HG03097 (cell line): ENCODE results near the gene CALML3.

ENCODE experiments used
- ATAC-seq: cut with Tn5 transposase; IDR thresholded peaks from one replicate; pipeline ENCODE4 v1.9.1; 2021; ENCODE audit not compliant: unreplicated experiment, low FRiP score

CALML3 gene

DNA sequence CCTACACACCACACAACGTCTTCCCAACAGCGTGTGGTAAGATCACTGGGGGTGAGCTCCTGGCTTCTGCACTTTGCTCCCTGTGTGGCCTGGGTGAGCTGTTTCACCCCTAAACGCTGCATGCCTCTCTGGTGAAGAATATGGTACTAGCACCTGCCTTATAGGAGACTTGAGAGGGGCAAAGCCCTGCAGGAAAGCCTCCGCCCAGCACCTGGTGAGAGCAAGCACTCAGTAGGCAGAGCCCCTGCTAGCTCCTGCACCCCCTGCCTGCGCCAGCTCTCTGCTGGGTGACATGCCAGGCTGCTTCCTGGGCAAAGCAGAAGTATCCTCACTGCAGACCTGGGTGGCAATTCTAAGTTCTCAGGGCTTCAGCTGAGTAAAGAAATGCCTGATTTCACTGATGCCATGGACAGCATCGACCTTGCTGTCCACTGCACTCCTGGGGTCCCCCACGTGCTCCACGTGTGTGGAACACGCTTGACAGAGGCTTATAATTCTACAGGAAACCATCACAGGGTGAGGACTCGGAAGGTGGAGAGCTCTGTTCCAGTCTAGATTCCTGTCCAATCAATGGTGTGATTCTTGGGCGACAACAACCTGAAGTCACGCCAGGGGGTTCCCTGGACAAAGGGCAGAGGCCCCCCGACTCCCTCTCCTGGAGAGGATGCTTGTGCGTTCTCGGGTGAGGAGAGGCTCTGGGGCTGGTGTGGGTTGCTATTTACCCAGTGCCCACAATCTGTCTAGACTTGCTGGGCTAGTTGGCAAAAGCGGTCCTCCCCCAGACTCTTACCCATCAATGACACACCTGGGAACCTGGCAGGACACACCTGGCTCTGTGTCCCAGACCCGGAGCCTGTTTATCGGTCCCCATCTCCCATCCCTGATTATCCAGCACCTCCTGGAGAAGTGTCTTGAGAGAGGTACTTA lies 20.4 kb upstream of the CALML3 start:
- no peak for ATAC-seq

DNA sequence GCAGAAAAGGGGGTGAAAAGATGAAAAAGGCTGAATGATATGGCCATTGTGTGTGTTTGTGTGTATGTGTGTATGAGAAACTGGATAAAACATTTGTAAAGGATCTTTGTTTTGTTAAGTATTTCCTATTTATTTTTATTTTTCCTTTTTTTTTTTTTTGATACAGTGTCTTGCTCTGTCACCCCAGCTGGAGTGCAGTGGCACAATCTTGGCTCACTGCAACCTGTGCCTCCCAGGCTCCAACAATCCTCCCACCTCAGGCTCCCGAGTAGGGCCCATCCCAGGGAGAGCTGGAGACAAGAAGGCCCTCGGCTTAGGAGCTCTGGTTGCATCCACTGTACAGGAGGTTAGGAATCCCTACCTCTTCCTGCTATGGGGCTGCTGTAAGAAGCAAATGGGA lies 18.5 kb upstream of the CALML3 start:
- ATAC-seq: no peak

DNA sequence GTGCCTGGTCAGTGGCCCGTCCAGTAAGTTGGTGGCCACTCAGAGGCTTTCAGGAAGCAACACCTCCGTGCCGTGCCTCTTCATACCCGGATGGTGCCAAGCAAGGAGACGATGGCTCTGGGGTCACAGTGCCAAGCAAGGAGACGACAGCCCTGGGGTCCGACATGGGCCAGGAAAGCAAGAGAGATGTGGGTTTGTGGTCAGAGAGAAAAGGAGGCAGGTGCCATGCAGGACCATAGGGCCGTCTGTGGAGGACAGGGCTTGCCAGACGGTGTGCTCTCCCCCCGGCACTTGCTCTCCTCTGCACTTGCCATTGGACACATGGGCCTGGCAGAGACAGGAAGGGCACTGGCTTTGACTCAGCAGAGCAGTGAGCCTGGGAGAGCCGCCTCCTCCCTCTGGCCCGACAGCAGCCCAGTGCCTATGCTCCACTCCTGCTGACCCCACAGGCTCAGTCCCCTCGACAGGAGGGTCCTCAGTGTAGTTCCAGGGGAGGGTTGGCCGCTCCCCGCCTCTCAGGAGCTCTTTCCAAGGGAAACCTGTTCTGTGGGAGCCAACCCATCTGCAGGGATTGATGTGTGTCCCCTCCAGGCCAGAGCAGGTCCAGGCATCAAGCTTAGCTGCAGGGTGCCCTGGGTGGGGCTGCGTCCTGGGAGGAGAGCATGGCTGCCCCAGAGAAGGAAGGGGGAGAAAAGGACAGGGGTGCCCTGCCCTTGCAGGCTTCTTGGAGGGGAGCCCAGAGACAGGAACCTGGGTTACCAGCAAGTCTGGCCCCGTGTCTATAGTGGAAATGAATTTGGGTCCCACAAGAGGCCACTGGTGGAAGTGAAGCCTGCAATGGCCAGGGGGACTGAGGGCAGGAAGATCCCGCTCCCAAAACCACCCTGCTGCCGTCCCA lies 17.8 kb upstream of the CALML3 start:
- no peak for ATAC-seq

DNA sequence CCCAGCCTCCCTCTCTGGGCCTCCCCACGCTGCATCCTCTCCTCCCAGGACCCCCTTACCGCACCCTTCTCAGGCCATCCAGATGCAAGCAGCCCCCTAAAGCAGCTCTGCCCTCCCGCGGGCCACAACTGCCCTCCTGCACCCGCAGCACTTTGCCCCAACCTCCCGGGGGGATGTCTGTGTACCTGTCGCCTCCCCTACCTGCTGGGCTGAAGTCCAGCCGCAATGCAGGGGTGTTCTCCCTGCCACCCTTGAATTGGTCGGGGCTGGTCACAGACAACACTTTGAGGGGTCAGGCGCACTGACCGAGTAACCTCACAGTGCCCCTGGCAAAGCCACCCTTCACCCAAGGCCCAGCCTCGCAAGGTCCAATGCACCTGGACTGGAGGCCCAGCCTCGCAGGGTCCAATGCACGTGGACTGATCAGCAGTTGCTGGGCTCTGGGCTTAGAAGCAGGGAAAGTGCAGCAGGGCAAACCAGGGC lies 17.1 kb upstream of the CALML3 start:
- ATAC-seq: no peak

DNA sequence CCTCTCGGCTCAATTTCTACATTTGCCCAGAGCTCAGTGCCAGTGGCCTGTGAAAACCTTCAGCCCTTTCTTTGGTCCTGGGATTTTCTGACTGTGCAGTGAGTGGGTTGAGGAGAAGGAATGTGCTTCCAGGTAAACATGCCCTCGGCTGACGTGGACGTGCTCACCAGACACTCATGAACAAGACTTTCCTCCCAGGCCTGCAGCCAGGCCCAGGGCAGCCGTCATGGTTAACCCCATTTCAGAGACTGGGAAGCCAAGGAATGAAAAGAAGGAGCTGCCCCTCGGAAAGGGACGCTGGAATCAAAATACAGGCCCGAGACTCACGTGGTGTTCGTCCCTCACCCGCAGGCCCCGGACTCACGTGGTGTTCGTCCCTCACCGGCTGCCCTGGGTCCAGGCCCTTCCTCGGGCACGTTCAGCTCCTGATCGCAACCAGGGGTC lies 16.6 kb upstream of the CALML3 start:
- ATAC-seq: no peak

DNA sequence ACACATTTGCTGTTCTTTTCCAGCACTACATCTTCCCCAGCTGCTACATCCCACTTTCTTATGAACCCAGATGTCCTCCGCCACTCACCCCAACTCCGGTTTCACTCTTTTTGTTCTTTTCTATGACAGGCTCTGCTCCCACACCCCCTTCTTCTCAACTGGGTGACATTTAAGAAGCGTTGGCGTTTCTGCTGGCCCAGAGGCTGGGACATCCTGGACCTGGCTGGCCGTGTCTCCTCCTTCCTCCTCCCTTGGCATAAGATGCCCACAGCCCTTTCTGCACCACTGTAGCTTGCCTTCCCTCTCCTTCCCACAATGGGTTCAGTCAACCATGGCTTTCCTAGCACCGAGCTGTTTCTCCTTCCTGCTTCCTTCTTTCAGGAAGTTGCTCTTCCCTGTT lies 16.0 kb upstream of the CALML3 start:
- no peak for ATAC-seq

DNA sequence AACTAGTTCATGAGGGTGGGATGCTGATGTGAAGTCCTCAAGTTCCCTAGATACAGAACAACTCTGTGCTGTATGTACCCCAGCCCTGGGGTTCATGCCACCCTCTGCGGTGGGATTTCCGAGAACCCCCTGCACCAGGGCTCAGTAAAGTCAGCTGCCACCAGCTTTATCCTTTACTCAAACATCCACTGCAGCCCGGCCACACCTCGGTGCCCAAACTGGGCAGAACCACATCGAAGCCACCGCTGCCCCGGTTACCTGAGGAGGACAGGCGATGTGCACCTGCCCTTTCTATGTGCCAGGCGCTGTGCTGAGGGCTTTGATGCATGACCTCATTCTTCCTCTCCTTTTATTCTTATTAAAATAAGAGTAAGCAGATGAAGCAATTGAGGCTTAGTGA lies 15.5 kb upstream of the CALML3 start:
- no peak for ATAC-seq

DNA sequence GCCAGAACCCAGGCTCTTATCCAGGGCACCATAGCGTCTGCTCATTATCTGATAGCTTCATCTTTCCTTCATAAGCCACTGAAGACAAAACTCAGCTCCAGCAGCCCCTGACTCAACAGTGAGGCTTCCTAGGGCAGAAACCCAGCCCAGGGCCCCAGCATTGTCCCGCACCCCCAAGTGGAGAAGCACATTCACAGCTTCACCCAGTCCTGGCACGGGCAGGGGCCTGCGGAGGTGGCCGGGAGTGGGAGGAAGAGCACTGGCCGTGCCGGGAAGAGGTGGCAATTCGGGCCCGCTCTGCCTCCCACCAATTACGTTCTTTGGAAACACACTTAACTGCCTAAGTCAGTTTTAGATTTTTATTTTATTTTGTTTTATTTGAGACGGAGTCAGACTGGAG lies 15.1 kb upstream of the CALML3 start:
- ATAC-seq: no peak

DNA sequence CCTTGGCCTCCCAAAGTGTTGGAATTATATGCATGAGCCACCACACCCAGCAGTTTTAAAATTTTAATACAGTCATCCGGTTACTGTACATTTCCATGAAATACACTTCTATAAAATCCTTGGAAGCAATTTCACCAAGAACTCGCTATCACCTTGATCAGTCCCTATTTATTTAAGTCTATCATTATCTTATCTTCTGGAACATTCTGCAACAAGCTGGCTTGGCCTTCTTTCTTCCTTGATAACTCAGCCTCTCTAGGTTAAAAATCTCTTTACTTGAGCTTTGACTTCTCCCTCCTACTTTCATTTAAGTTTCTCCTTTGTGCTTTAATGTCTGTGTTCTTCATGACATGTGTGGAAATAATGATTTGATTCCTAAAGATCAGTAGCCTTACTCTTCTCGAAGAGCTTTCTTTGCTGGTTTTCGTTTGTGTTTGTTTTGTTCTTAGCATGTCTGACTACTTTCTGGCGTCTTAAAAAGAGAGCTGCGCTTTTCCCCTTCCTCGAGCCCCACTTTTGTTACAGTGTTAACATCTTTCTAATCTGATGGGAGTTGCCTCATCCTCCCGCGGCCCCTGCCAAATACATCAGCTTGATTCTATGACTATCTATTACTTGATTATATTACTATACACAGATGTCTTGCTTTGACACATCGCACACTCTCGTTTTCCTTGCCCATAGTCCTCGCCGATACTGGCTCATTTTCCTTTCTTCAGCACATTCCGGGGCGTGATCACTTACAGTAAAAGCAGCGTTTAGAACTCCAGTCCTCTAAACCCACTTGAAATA lies 14.3 kb upstream of the CALML3 start:
- ATAC-seq: no peak

DNA sequence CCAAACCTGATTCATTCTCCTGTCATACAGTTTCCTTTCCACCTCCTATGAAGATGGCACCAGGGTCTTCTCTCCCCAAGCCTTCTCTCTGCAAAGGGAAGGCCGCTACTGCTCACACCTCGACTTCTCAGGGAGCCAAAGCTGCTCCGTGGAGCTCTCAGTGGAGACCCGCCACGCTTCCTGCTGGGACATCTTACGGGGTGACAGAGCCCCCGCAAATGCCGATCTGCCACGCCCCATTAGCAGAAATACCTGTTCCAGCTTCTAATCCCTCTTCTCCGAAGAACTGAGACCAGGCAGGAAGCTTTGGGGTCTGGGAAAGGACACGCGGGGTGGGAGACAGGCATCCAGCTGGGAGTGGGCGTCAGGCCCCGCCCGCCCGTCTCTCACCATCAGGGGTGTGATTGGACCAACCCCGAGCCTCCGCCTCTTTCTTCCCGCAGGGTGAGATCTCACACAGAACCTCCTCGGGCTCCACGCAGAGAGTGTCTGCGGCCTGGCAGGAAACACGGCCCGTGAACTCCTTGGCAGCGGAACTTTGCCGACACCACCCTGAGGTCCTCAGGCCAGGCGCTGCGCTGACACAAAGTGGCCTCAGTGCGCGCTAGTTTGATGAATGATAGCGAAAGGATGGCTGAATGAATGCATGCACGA lies 13.4 kb upstream of the CALML3 start:
- ATAC-seq: no peak

DNA sequence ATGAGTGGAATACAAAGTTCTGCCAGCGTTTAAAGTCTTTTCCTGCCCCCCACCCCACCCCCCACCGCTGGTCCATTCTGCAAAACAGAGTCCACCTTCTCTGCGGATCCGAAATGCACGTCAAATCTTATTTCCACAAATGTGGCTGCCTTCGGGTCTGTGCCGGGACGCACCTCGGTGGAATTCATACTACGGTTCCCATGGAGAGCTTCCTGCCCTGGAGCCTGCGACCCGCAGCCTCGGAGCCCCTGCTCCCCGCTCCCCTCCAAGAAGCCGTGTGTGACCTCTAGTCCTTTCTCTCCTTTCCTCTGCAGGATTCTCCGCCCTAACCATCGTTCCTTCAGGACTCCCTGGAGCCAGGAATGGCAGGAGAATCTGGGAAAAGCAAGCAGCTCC lies 12.9 kb upstream of the CALML3 start:
- ATAC-seq: no peak

DNA sequence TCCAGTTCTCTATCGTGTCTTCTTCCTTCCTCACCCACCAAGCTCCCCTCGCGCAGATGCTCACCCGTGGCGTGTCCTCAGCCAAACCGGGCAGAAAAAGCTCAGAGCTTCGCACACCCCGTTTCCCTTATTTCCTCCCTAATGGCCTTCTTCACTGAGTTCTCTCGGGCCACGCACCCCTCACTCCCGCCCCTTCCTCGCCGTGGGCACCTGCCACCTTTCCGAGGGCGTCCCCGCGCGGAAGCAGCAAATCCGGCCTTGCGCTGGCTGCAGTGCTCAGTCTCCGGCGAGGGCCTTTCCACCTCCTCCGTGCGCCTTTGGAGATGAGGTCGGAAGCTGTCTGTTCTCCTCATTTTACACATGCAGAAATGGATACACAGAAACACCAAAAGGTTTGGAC lies 12.4 kb upstream of the CALML3 start:
- ATAC-seq: no peak

DNA sequence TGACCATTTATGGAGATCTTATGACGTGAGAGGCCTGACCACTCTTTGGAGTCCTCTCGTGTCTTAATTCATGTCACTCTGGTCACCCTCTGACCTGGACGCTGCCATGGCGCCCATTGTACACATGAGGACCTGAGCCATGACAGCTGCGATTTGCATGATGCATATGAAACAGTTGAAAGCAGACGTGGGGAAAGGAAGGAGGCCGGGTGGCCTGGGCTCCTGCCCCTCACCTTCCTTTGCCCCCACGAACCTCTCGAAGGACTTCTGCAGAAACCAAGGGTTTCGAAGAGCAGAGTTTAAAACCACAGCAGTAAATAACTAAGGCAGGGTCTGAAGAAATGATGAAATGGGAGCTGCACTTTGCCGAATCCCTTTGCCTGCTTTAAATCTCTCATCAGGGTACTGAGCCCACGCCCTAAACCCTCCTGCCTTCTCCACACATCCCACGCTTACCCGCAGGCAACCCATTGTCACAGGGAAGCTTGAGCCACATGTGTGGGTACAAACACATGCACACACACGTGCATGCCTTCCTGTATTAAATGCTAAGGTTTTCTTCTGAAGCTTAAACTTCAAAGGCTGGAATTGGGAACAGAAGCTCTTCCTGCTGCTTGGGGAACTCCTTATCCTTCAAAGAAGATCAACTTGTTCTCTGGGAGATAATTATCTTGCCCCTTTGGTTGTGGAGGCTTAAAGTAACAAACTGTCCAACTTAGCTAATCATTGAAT lies 11.7 kb upstream of the CALML3 start:
- no peak for ATAC-seq

DNA sequence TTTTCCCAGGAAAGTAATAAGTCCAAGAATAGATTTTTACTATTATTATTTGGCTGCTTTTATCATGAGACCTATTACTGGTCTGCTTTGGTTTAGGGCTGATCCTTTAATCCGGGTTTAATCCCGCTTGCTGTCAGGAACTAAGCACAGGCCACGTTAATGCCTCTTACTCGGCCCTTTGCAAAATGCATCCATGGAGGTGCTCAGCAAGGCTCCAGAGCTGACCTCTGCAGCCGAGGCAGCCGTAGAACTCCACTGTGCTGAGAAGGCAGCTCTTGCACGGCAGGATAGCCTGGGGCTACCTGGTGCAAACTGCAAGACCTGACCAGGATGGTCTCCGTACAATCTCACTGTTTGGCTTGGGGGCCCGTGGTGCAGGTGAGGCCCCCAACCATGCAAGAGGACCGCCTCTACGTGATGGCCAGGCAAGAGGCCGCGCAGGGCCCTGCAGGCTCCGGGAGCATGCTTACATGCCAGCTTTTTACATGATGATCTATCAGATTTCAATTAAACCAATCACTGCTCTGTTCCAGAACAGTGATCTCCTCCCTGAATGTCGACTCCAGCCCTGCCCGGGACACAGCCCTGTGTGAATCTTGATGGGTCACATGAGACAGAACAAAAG lies 10.4 kb upstream of the CALML3 start:
- no peak for ATAC-seq

DNA sequence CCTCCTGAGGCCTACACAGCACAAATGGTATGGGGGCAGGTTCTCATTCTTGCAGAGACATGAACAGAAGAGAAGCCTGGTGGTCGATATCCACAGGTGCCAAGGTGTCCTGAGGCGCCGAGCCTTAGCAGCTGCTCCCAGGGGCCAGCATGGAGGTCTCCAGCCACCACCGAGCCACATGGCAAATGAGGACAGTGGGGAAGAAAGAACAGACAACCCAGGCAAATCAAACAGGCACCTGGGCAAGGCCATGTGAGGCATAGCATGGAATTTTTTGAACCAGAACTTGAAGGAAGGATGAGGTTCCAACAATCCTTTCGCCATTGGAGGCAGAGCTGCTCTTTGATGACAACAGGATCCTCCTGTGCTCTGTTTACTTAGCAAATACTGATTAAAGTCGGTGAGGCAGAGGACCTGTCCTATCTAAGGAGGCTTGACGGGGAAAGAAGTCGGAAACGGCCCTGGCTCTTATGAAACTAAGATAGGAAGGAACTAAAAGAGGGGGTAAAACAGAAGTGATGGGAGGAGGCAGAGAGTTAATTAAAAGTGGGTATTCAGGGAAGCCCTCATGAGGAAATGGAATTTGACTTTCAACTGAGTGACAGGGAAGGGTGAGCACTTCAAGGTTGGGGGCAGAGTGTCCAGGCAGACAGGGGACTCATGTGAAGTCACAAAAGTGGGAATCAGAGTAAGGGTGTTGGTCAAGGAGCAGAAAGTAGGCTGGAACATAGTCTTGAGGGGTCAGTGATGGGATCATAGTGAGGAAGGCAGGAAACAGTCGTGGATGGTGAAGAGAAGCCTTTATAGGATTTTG lies 8.6 kb upstream of the CALML3 start:
- no peak for ATAC-seq

DNA sequence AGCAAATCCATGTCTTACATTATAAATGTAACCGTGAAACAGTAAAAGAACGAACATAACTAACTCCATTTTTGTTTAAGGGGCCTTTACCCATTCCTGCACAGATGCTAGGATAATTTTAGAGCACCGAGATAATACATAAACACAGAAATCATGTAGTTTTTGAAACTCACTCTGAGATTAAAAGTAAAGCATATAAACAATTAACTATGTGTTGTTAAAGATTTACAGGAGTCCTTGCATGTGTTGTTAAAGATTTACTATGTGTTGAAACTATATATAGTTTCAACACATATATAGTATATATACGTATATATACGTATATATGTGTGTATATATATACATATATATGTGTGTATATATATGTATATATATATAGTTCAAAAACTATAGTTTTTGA lies 7.2 kb upstream of the CALML3 start:
- no peak for ATAC-seq

DNA sequence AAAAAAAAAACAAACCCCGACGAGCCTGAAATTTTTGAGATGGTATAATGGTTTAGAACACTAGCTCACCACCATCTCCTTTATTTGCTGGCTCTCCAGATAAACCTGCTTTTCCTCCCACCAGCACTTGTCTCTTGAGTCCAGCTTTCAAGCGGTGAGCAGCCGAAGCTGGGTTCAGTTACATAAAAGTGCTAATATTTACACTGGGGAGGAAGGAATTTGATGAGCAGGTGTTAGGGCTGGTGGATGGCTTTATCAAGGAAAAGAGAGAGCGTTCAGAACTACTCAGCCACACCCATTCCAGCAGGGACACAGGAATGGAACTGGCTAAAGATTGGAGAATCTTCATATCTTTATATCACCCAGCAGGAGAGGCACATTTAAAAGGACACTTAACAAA lies 6.6 kb upstream of the CALML3 start:
- ATAC-seq: no peak

DNA sequence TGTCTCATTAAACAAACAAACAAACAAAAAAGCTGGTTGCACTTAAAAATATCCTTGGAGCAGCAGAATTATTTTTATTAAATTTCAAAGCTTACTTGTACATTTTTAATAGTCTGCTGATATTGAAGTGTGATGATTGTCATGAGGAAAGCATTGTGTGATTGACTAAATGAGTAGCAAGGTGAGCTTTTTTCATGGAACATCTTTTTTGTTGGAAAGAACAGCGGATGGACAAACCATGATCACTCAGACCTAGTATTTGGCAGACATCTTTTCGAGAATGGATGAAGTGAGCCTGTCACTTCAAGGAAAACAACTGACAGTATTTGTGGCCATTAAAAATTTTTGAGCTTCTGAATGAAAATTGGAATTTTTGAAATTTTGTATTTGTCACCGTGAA lies 5.7 kb upstream of the CALML3 start:
- no peak for ATAC-seq
